Stimulated activated CD4-positive, alpha-beta T cell treated with anti-CD3 and anti-CD28 coated beads, Interleukin-4, amount 100 ng/mL, for 48 hours (primary cell): ENCODE measurements around the gene SLC25A15.
"Not testable (repeated sequence)": the region's sequence is repeated elsewhere in the genome, so short reads cannot be mapped to it uniquely, and the experiment has no call there.

Source experiments
- DNase-seq, 2 donors: peaks; one replicate each; pipeline ENCODE4 v3.0.0-alpha.2; 2020; ENCODE audit warnings: low read depth in 2 of 2

Gene SLC25A15

GRCh38 chr13:40781717-40782116, 7.7 kb upstream of the SLC25A15 start:
- DNase-seq, result no peak

GRCh38 chr13:40782971-40783370, 6.4 kb upstream of the SLC25A15 start:
- not testable (repeated sequence) for DNase-seq

GRCh38 chr13:40784540-40784939, 4.9 kb upstream of the SLC25A15 start:
- no peak for DNase-seq

GRCh38 chr13:40786568-40786996, 2.8 kb upstream of the SLC25A15 start:
- DNase-seq, result no peak

GRCh38 chr13:40787062-40787461, 2.3 kb upstream of the SLC25A15 start:
- no peak for DNase-seq

GRCh38 chr13:40788540-40789274, 704 bp upstream of the SLC25A15 start:
- not testable (repeated sequence) for DNase-seq

GRCh38 chr13:40790154-40790616, 774 bp downstream of the SLC25A15 start:
- no peak for DNase-seq

- no peak for DNase-seq
These were observed 3.1 kb downstream of the SLC25A15 start for GRCh38 chr13:40792284-40793051.

- no peak for DNase-seq
These were observed 3.9 kb downstream of the SLC25A15 start for GRCh38 chr13:40793339-40793738.

- DNase-seq, result no peak
These were observed 5.3 kb downstream of the SLC25A15 start for GRCh38 chr13:40794414-40795368.

GRCh38 chr13:40796649-40797048, 7.2 kb downstream of the SLC25A15 start:
- no peak for DNase-seq

- DNase-seq, result no peak
These were observed 9.0 kb downstream of the SLC25A15 start for GRCh38 chr13:40798380-40798779.

- DNase-seq, result no peak
These were observed 10.1 kb downstream of the SLC25A15 start for GRCh38 chr13:40799508-40799907.

GRCh38 chr13:40800559-40800958, 11.1 kb downstream of the SLC25A15 start:
- DNase-seq, result no peak

- DNase-seq, result no peak
These were observed 12.1 kb downstream of the SLC25A15 start for GRCh38 chr13:40801255-40802217.

- DNase-seq, result no peak
These were observed 13.9 kb downstream of the SLC25A15 start for GRCh38 chr13:40803316-40803715.

GRCh38 chr13:40806241-40806640, 16.8 kb downstream of the SLC25A15 start:
- no peak for DNase-seq

- no peak for DNase-seq
These were observed 20.1 kb downstream of the SLC25A15 start for GRCh38 chr13:40809471-40809870.

GRCh38 chr13:40812102-40812501, 22.7 kb downstream of the SLC25A15 start:
- no peak for DNase-seq

GRCh38 chr13:40812724-40813445, 23.5 kb downstream of the SLC25A15 start:
- DNase-seq, result no peak
